Measurements from ENCODE around the gene RUNX3. TPM values are rescaled to one million over a fixed set of nuclear protein-coding genes. Genes with fewer than 3 reads are reported as not detected.

Gene RUNX3
- 2.2 and 4.6 TPM in 2 replicates for total RNA-seq

GRCh38 chr1:24930260-24931145 is at the start of gene RUNX3:
Gene RUNX3, minus strand, starts transcription at chr1:24930276. Its CDS starts 408 bp downstream, at chr1:24929868.

Other genes starting within 250 kb of the RUNX3 start
- 70.7 and 72.3 TPM in 2 replicates for gene CLIC4, start 184.8 kb downstream of the RUNX3 start, total RNA-seq